Ascending aorta (tissue), 2 donors: ENCODE data around the gene CELF4. TPM values are rescaled to one million over a fixed set of nuclear protein-coding genes. Genes with fewer than 3 reads are reported as not detected.

Experiments used
- DNase-seq, 2 donors: peaks; one replicate each; pipeline ENCODE4 v3.0.0-alpha.2; 2019; ENCODE audit warnings: low spot score in 2 of 2
- H3K27ac ChIP-seq, 2 donors: fragments of 200-600 bp; sonication (generic); one replicate each; pipeline ENCODE4 v1.5.1; 2016 to 2017; ENCODE audit warnings: mild to moderate bottlenecking in 1 of 2
- H3K27me3 ChIP-seq: fragments of 200-600 bp; sonication (generic); one replicate; pipeline ENCODE4 v1.5.1; 2017
- H3K36me3 ChIP-seq, 2 donors: fragments of 200-600 bp; sonication (generic); one replicate each; pipeline ENCODE4 v1.5.1; 2016
- H3K4me1 ChIP-seq, 2 donors: fragments of 200-600 bp; sonication (generic); one replicate each; pipeline ENCODE4 v1.5.1; 2016 to 2017; ENCODE audit warnings: mild to moderate bottlenecking in 1 of 2
- H3K4me3 ChIP-seq, 2 donors: fragments of 200-600 bp; sonication (generic); one replicate each; pipeline ENCODE4 v1.5.1; 2016 to 2017; ENCODE audit warnings: mild to moderate bottlenecking in 1 of 2
- H3K9me3 ChIP-seq, 2 donors: fragments of 200-600 bp; sonication (generic); one replicate each; pipeline ENCODE4 v1.5.1; 2016
- intact Hi-C: fragments of 100-400 bp; cut with DNase I; formaldehyde crosslinking; loops from one replicate; pipeline ENCODE4 v1.15.1; 2023
- total RNA-seq: library from RNA; depleted of rRNA; stranded (reverse); fragments of >200 nt; gene quantifications from one replicate; pipeline ENCODE4 v1.1.0, GENCODE V29; 2016
- TF ChIP-seq, protein P1 (sequence below), 3 experiments: fragments of 200-600 bp in 2 of 3; fragments of 450-650 bp in 1 of 3; sonication (generic) in 2 of 3; IDR thresholded peaks; one replicate each; pipeline ENCODE4 v1.5.1; 2016 to 2019; ENCODE audit warnings: antibody characterized with exemption in 3 of 3, mild to moderate bottlenecking in 1 of 3, moderate library complexity in 1 of 3

The CELF4 gene
- total RNA-seq, 1 donor from 2014 or later, result not detected

GRCh38 chr18:37434161-37434860 lies 131.3 kb downstream of the CELF4 start:
- no peak overlapping the region for H3K27ac ChIP-seq
- no peak for DNase-seq
- TF ChIP-seq, protein P1, sequence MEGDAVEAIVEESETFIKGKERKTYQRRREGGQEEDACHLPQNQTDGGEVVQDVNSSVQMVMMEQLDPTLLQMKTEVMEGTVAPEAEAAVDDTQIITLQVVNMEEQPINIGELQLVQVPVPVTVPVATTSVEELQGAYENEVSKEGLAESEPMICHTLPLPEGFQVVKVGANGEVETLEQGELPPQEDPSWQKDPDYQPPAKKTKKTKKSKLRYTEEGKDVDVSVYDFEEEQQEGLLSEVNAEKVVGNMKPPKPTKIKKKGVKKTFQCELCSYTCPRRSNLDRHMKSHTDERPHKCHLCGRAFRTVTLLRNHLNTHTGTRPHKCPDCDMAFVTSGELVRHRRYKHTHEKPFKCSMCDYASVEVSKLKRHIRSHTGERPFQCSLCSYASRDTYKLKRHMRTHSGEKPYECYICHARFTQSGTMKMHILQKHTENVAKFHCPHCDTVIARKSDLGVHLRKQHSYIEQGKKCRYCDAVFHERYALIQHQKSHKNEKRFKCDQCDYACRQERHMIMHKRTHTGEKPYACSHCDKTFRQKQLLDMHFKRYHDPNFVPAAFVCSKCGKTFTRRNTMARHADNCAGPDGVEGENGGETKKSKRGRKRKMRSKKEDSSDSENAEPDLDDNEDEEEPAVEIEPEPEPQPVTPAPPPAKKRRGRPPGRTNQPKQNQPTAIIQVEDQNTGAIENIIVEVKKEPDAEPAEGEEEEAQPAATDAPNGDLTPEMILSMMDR (IDR thresholded peaks at IDR 0.05), result no peak
- no peaks in the 10 kb centered on the region for H3K4me1 ChIP-seq
- H3K27me3 ChIP-seq, result no peaks in the 10 kb centered on the region
- no peaks in the 10 kb centered on the region for H3K36me3 ChIP-seq
- intact Hi-C loops, result no loop called here
- no peaks in the 10 kb centered on the region for H3K9me3 ChIP-seq
- H3K4me3 ChIP-seq, result no peak overlapping the region

DNA sequence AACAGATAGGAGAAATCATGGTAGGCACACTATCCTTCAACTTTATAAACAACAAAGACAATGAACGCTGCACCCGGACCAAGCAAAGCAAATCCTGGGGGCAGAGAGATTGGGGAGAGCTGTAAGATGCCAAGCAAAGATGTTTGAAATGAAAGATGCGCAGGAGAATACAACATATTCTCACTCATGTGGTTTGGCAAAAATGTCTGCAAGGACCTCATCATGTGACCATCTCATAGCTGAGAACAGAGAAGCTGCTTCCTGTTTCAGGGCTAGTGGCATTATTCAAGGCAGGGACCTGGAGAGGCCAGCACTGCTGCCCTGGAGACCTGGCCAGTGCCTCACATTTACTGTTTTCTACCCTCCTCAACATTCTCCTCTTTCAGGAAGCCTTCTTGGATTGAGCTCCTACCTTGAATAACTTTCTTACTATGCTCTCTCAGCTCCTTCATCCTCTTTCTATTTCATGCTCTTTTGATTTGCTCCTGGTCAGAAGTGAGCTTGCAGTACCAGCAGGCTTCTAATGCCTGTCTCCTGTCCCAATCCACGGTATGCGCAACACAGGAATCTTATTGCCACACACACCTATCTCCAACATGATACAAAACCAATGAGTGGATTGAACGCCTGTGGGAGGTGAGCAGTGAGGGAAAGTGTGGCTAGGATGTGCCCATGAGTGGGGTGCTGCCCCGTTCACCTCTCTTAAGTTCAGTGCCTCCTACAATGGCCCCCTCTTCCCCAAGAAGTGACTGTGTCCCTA lies 133.0 kb downstream of the CELF4 start:
- no peak for DNase-seq
- Histone ChIP-seq H3K27me3 (no peaks in the 10 kb centered on the region), H3K36me3 (no peaks in the 10 kb centered on the region), H3K4me1 (no peaks in the 10 kb centered on the region), H3K4me3 (no peak overlapping the region), H3K27ac (no peak overlapping the region), H3K9me3 (no peaks in the 10 kb centered on the region)
- intact Hi-C loops, result no loop called here
- TF ChIP-seq, protein P1 (IDR thresholded peaks at IDR 0.05), result no peak

DNA sequence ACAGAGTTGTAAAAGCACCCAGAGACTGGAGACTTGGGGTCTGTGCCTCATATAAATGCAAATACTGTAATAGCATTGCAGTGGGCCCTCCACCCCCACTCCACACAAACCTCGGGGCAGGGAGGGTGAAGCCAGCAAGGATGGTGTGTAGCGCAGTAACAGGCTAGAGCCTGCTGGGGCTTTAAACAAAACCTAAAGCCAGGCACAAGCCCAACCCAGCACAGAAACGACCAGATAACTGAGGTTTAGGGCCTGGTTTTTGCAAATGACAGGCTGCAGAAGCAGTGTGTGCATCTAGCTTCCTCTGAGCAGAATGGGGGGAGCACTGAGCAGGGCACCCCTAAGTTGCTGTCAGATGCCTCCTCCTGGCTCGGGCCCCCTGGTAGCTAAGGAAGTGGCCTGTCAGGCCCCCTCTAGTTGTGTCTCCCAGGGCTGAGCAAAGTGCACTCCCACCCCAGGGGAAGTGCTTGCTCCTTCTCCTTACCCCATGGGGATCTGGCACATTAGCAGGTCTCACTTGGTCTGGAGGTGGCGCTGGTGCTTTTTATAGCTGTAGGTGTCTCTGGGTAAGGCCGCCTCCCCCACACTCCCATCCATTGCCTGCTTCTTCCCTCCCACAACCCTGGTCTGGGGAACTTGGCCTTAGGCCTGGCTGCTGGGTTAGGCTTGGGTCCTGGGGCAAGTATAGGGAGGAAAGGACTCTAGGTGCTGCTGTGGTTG lies 135.1 kb downstream of the CELF4 start:
- Histone ChIP-seq H3K4me1 (no peaks in the 10 kb centered on the region), H3K9me3 (no peaks in the 10 kb centered on the region), H3K4me3 (no peak overlapping the region), H3K27me3 (no peaks in the 10 kb centered on the region), H3K36me3 (no peaks in the 10 kb centered on the region), H3K27ac (no peak overlapping the region)
- TF ChIP-seq, protein P1 (IDR thresholded peaks at IDR 0.05), result no peak
- DNase-seq, result no peak
- intact Hi-C loops, result no loop called here

DNA sequence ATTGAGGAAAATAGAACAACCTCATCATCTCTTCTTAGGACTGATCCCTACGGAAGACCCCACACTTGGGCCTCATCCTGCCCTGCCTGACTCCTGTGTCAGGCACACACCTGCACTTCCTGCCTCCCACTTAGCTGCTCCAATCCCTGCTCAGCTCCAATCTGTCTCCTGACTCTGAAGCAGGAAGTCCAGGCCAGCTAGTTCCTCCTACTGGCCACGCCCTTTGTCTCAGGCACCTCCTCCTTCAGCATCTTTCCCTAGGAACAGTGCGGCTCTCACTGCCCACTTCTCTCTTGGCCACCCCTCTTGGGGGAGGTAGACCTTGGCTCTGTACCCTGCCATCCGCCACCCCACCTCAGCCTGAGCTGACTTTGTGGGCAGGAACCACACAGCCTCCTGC lies 135.8 kb downstream of the CELF4 start:
- Histone ChIP-seq H3K27ac (no peak overlapping the region), H3K36me3 (no peaks in the 10 kb centered on the region), H3K4me1 (no peaks in the 10 kb centered on the region), H3K27me3 (no peaks in the 10 kb centered on the region), H3K4me3 (no peak overlapping the region), H3K9me3 (no peaks in the 10 kb centered on the region)
- intact Hi-C loops, result no loop called here
- TF ChIP-seq, protein P1 (IDR thresholded peaks at IDR 0.05), result no peak
- DNase-seq, result no peak

GRCh38 chr18:37428288-37428974 lies 137.2 kb downstream of the CELF4 start:
- H3K27me3 ChIP-seq, result no peaks in the 10 kb centered on the region
- H3K27ac ChIP-seq, result no peak overlapping the region
- no peak overlapping the region for H3K4me3 ChIP-seq
- TF ChIP-seq, protein P1 (IDR thresholded peaks at IDR 0.05), result no peak
- H3K4me1 ChIP-seq, result no peaks in the 10 kb centered on the region
- no peak for DNase-seq
- H3K36me3 ChIP-seq, result no peaks in the 10 kb centered on the region
- intact Hi-C loops, result no loop called here
- no peaks in the 10 kb centered on the region for H3K9me3 ChIP-seq
